ENCODE results near the gene TOMM70.

TOMM70 gene

GRCh38 chr3:100437721-100438622 is 37.1 kb upstream of the TOMM70 start:
- DNase-seq (ENCODE audit: low read depth), result peak; percentile 9
- TF ChIP-seq CTCF (IDR thresholded peaks at IDR 0.05; ENCODE audit: insufficient read depth, low read depth, low read length, missing control alignments), result no peak
- H3K4me3 ChIP-seq (ENCODE audit: low read length), result no peak overlapping the region

- H3K4me3 ChIP-seq (ENCODE audit: low read length), result no peak overlapping the region
- no peak for TF ChIP-seq CTCF (IDR thresholded peaks at IDR 0.05; ENCODE audit: insufficient read depth, low read depth, low read length, missing control alignments)
- DNase-seq (ENCODE audit: low read depth), result no peak
Observed at GRCh38 chr3:100436951-100437350, 36.1 kb upstream of the TOMM70 start.

DNA sequence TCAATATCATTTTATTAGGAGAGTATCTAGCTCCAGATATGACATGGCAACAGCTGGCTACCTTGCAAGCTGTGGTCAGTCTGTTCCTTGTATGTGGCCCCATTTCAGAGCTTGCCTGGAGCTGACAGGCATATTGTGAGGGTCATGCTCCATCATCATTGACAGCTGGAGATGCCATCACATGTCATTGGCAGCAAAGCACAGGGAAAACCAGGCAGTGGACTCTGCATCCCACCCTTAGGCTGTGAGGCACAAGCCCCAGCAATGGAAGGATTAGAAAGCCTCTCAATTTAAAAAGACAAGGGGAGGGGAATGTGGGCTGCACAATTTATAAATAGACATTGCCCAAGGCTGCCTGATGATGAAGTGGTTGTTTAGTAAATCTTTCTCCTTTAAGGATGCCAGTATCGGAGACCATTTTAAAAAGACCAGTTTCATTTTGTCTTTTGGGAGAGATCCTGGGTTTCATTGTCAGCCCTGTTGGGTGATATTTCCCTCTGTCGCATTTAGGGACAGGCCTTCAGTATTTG is 28.4 kb upstream of the TOMM70 start:
- H3K4me3 ChIP-seq (ENCODE audit: low read length), result no peak overlapping the region
- TF ChIP-seq CTCF (IDR thresholded peaks at IDR 0.05; ENCODE audit: insufficient read depth, low read depth, low read length, missing control alignments), result no peak
- no peak for DNase-seq (ENCODE audit: low read depth)

DNA sequence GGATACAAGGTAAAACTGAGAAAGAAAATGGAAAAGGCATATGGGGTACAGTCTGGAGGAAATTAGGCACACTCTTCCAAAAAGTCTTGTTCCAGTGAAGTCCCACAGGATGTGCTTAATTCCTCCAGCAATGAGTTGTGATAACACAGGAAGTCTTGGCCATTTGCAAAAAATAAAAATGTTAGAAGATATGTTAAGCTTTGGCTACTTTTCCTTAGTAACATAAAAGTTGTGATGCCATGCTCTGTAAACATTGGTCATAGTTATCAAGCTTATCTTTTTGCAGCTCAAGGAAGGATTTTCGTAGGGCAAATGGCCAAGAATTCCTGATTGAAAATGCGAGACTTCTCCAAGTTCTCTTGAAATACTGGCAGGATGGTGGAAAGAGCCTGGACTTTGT is 26.8 kb upstream of the TOMM70 start:
- no peak for DNase-seq (ENCODE audit: low read depth)
- H3K4me3 ChIP-seq (ENCODE audit: low read length), result no peak overlapping the region
- TF ChIP-seq CTCF (IDR thresholded peaks at IDR 0.05; ENCODE audit: insufficient read depth, low read depth, low read length, missing control alignments), result no peak

DNA sequence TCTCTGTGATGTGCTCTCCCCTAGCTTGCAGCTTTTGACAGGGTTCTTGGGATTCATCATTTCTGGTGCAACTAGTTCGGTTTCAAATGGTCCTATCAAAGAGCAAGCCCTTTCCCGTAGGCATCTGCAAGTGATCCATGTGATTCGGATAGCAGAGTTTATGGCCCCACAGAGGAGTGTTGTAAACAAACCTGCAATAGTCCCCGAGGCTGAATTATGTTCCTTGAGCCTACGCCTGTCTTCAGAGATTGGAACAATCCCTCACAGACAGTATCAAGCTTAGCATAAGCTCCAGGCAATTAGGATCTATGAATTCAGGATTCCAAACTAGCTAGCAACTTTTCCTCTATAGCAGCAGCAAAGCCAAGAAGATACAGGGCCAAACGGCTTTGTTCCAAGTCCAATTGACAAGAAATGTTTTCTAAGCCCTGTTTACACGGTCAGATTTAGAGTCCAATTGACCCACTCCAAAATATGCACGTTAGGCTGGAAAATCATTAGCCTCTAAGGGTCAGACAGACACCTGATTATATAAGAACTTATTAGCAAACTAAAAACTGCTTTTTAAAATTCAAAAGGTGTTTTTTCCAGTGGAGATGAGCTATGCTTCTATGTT is 25.3 kb upstream of the TOMM70 start:
- no peak overlapping the region for H3K4me3 ChIP-seq (ENCODE audit: low read length)
- no peak for DNase-seq (ENCODE audit: low read depth)
- no peak for TF ChIP-seq CTCF (IDR thresholded peaks at IDR 0.05; ENCODE audit: insufficient read depth, low read depth, low read length, missing control alignments)

GRCh38 chr3:100425316-100425715 is 24.4 kb upstream of the TOMM70 start:
- no peak overlapping the region for H3K4me3 ChIP-seq (ENCODE audit: low read length)
- TF ChIP-seq CTCF (IDR thresholded peaks at IDR 0.05; ENCODE audit: insufficient read depth, low read depth, low read length, missing control alignments), result no peak
- peak; percentile 72 for DNase-seq (ENCODE audit: low read depth)

Data from epithelial cell of esophagus (primary cell).